ENCODE measurements around the gene TCF4. TPM values are rescaled to one million over a fixed set of nuclear protein-coding genes. Genes with fewer than 3 reads are reported as not detected.

The TCF4 gene
- polyA plus RNA-seq, 1 donor (not counting 4 experiments of a cell fraction or from before 2014, with no cell fraction given): 9.7 TPM

- TF ChIP-seq EZH2 (IDR thresholded peaks at IDR 0.05; ENCODE audit: low read length) (no peak), CTCF (optimal IDR thresholded peaks at IDR 0.05 in 1 of 3, IDR thresholded peaks at IDR 0.05 in 1 of 3, conservative IDR thresholded peaks at IDR 0.05 in 1 of 3; ENCODE audit: extremely low read depth in 1 of 3, insufficient read depth in 2 of 3, low read length in 3 of 3) (no peak)
- FAIRE-seq: no peak
- H3K36me3 ChIP-seq (ENCODE audit: control insufficient read depth in 2 of 2, extremely low read depth in 1 of 2, insufficient read depth in 2 of 2, low read length in 2 of 2): peaks cover 0 to 2% of the 10 kb centered on the region in 2 experiments
- H3K79me2 ChIP-seq (ENCODE audit: control insufficient read depth, insufficient read depth, low read length): no peaks in the 10 kb centered on the region
- no peaks in the 10 kb centered on the region for H4K20me1 ChIP-seq (ENCODE audit: control insufficient read depth, extremely low read depth, insufficient read depth, low read length)
- no peak overlapping the region for H3K4me2 ChIP-seq (ENCODE audit: control insufficient read depth, extremely low read depth, insufficient read depth, low read depth, low read length)
- no peaks in the 10 kb centered on the region for H3K27me3 ChIP-seq (ENCODE audit: control insufficient read depth, extremely low read depth, insufficient read depth, low read length)
- dilution Hi-C loops (cut with MboI; ENCODE audit: extremely low pct_ligation_motif_present, low sequenced_read_pairs): no loop called here
- no peaks in the 10 kb centered on the region for H3K4me1 ChIP-seq (ENCODE audit: control insufficient read depth, extremely low read depth, insufficient read depth, low read length)
- no peak overlapping the region for H3K4me3 ChIP-seq (ENCODE audit: control insufficient read depth in 2 of 3, extremely low read depth in 1 of 3, insufficient read depth in 2 of 3, low read depth in 1 of 3, low read length in 3 of 3)
- H3K9me1 ChIP-seq (ENCODE audit: control insufficient read depth, extremely low read depth, insufficient read depth, low read length): no peaks in the 10 kb centered on the region
- H2AFZ ChIP-seq (ENCODE audit: control insufficient read depth, low read length): no peak overlapping the region
- no peaks in the 10 kb centered on the region for H3K9me3 ChIP-seq (ENCODE audit: control insufficient read depth, low read depth, low read length)
- no peak overlapping the region for H3K9ac ChIP-seq (ENCODE audit: control insufficient read depth, extremely low read depth, insufficient read depth, low read length)
- DNase-seq (ENCODE audit: low read depth, low spot score): no peak
- H3K27ac ChIP-seq (ENCODE audit: control insufficient read depth, insufficient read depth, low read length): no peak overlapping the region
Measured at GRCh38 chr18:55245211-55245614, 342.8 kb downstream of the TCF4 start.

DNA sequence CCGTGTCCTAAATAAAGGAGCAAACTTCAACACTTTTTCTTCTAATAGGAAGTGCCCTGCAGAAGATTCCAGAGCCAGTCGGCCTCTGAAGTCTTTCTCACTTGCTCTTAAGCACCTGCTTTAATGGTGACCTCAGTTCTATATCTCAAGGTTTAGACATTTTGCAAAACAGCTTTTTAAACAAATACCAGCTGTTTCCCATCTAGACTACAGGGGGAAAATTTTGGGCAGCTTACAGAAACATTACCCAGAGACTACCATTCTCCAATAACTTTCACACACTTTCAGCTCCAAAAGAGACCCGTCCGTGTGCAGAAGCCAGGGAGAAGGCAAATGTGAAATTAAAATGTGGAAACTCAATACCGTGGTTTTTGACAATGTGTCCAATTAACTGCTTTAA lies 343.4 kb downstream of the TCF4 start:
- H3K36me3 ChIP-seq (ENCODE audit: control insufficient read depth in 2 of 2, extremely low read depth in 1 of 2, insufficient read depth in 2 of 2, low read length in 2 of 2): peaks cover 0 to 2% of the 10 kb centered on the region in 2 experiments
- H3K27ac ChIP-seq (ENCODE audit: control insufficient read depth, insufficient read depth, low read length): no peak overlapping the region
- no peaks in the 10 kb centered on the region for H4K20me1 ChIP-seq (ENCODE audit: control insufficient read depth, extremely low read depth, insufficient read depth, low read length)
- H3K9me1 ChIP-seq (ENCODE audit: control insufficient read depth, extremely low read depth, insufficient read depth, low read length): no peaks in the 10 kb centered on the region
- no peaks in the 10 kb centered on the region for H3K79me2 ChIP-seq (ENCODE audit: control insufficient read depth, insufficient read depth, low read length)
- H3K9me3 ChIP-seq (ENCODE audit: control insufficient read depth, low read depth, low read length): no peaks in the 10 kb centered on the region
- dilution Hi-C loops (cut with MboI; ENCODE audit: extremely low pct_ligation_motif_present, low sequenced_read_pairs): no loop called here
- H3K4me3 ChIP-seq (ENCODE audit: control insufficient read depth in 2 of 3, extremely low read depth in 1 of 3, insufficient read depth in 2 of 3, low read depth in 1 of 3, low read length in 3 of 3): no peak overlapping the region
- H3K27me3 ChIP-seq (ENCODE audit: control insufficient read depth, extremely low read depth, insufficient read depth, low read length): no peaks in the 10 kb centered on the region
- H3K9ac ChIP-seq (ENCODE audit: control insufficient read depth, extremely low read depth, insufficient read depth, low read length): no peak overlapping the region
- H3K4me2 ChIP-seq (ENCODE audit: control insufficient read depth, extremely low read depth, insufficient read depth, low read depth, low read length): no peak overlapping the region
- no peak for DNase-seq (ENCODE audit: low read depth, low spot score)
- TF ChIP-seq CTCF (optimal IDR thresholded peaks at IDR 0.05 in 1 of 3, IDR thresholded peaks at IDR 0.05 in 1 of 3, conservative IDR thresholded peaks at IDR 0.05 in 1 of 3; ENCODE audit: extremely low read depth in 1 of 3, insufficient read depth in 2 of 3, low read length in 3 of 3) (no peak), EZH2 (IDR thresholded peaks at IDR 0.05; ENCODE audit: low read length) (no peak)
- H3K4me1 ChIP-seq (ENCODE audit: control insufficient read depth, extremely low read depth, insufficient read depth, low read length): no peaks in the 10 kb centered on the region
- no peak overlapping the region for H2AFZ ChIP-seq (ENCODE audit: control insufficient read depth, low read length)
- FAIRE-seq: no peak

All from keratinocyte (primary cell).